UCSD-AML1 (cell line): ENCODE results near the gene MEIKIN.

Experiments used
- DNase-seq: peaks from one replicate; lab custom pipeline; 2025; ENCODE audit not compliant: unreplicated experiment; lab: John Stamatoyannopoulos, UW

MEIKIN gene

DNA sequence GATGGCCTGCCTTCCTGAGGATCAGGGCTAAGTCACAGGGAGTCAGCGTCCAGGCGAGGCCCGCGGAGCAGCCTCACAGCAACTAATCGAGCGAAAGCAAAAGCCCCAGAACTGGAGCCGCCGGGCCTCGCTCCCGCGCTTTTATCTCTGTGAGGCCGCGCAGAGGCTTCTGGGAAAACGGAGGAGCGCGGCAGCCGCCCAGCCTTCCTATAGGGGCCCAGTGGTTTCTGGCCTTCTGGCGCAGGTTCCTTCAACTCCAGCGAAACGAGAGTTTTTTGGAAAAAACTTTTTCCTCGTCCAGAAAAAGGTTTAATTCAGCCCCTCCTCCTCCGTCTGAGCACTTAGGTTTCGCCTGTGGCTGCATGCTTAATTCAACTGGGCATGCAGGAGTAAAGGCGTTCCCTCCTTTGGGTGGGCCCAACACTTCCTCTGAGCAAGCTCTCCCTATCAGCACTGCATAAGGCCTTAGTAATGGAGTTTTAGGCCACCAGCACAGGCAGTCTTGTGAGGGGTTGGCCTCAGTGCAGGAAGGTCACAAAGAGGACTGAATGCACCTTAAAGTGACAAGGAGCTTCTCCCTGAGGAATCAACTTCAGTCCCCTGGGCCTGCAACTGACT is at the start of gene MEIKIN:
Gene MEIKIN, minus strand, starts transcription at position 113 of the 618 bp plus-strand sequence. CDS start 158 bp downstream, outside the sequence.
- DNase-seq: no peak

DNA sequence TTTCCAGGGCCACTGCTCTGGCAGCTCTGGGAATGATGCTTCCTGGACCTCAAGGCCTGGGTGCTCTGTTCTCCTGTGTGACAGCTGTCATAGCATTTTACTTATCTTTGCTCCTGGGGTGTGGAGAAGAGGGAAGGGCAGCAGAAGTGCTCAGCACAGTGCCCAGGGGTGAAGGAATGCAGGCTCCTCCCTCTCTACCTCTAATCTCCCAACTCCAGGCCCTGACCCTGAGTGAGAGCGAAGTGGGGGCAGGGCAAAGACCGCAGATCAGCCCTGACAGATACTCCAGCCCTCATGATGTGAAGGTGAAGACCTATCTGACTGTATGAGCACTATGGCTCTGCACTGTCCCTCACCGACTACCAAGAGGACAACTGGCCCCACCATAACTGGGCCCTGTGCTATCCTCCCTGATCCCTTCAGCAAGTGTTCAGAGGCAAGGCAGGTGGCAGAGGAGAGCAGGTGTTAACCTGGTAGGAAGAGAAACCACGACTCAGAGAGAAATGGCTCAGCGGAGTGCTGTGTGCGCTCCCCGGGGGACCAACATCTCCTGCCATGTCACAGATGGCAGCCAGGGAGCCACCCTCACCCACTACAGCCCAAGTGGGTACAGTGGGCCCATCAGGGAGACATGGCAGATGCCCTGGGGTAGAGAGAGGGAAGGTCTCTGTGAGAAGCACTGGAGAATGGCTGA is 49.2 kb upstream of the MEIKIN start:
- no peak for DNase-seq

- DNase-seq: no peak
Measured at GRCh38 chr5:131994090-131994489, 48.6 kb upstream of the MEIKIN start.

GRCh38 chr5:131993676-131994075 is 48.2 kb upstream of the MEIKIN start:
- DNase-seq: no peak

DNA sequence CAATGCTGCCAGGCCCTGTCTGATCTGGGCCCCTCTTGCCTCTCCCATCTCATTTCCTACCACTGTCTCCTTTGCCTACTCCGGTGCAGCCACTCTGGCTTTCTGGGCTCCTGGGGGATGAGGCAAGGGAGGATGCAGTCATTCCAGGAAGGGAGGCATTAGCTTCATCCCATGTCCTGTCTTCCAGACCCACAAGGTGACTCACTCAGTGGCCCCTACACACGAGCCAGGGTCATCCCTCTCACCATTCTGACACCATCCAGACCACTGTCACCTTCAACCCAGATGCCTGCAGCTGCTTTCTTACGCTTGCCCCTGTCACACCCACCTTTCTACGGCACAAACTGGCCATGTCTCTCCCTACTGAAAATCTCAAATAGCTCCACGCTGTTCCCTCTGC is 46.9 kb upstream of the MEIKIN start:
- no peak for DNase-seq

- no peak for DNase-seq
Measured at GRCh38 chr5:131991593-131992324, 46.3 kb upstream of the MEIKIN start.

GRCh38 chr5:131990716-131991115 is 45.3 kb upstream of the MEIKIN start:
- DNase-seq: no peak

DNA sequence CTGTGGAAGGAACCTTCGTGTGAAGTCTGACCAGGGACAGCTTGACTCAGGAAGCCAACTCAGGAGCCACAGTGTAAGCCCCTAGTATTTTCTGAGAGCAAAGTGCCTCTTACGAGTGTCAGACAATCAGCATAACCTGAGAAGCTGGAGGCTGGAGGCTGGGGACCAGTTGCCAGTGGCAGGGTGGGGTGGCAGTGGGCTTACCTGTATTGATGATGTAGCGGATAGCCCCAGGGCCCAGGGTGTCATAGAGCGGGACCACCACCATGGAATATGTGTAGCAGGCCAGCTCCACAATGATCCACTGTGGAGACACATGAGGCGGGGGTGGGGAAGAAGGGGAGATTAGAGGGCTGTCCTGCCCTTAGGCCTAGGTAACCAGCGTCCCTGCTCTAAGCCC is 43.1 kb upstream of the MEIKIN start:
- no peak for DNase-seq

DNA sequence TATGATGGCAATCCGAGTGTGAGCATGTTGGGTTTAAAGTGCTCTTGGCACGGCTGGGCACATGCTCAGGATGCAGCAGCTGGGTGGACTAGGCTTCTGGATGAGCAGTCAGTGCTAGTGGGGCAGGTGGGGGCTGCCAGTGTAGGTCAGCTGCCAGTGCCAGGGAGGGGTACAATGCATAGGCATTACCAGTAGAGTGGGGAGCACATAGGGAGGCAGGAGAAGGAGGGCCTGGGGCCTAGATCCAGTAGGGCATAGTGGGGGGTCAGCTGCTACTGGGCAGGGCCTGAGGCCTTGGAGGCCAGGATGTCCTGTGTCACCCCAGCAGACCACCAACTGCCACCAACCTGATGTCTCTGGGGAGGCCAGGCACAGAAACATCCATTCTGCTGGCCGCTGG is 41.8 kb upstream of the MEIKIN start:
- no peak for DNase-seq

GRCh38 chr5:131986161-131986912 is 40.9 kb upstream of the MEIKIN start:
- DNase-seq: no peak

DNA sequence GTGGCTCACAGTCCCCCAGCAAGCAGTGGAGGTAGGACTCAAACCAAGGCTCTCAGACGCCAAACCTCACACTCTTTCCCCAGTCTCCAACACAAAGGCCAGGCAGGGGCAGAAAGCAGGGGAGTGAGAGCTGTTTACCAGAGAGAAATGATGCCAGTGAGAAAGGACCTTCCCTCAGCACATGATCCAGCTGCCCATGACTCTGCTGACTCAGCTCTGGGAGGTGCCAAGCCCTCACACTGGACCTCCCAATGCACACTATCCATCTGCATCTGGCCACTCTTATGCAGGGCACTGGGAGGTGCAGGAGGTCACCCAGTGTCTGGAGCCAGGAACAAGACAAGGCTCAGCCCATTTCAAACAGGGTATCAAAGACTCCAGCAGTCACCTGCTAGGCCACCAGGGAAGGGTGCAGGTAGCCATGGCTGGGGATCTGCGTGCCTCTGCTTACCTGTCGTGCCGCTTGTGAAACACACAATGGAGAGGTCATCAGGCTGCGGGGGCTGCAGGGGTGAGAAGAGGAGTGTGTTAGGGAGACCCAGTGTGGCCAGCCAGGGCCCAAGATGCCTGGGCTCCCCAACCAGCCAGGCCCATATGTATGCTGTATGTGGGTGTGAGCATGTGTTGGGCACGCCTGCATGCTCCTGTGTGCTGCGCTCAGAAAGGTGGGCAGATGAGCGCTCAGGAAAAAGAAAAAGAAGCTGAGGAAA is 39.6 kb upstream of the MEIKIN start:
- no peak for DNase-seq

DNA sequence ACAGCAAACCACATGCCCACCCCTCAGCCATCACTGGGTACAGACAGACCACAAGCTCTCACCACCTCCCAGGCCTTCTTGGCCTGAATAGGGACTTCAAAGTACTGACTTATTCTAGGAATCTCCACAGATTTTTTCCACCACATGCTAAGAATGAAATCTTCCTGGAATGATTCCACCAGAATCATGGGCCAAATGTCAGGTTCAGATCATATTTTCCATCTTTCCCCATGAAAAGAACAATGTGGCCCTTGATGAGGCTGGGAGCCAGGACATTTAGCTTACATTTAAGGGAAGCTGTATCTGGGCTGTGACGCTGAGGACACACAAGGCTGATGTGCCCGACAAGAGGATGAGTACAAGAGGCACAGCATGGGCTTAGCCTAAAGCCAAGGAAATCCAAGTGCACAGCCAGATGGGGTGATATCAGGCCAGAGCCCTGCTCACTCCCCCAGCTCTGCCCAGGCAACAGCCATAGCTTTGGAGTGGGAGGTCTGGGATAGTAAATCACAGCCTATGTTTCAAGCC is 37.8 kb upstream of the MEIKIN start:
- no peak for DNase-seq

DNA sequence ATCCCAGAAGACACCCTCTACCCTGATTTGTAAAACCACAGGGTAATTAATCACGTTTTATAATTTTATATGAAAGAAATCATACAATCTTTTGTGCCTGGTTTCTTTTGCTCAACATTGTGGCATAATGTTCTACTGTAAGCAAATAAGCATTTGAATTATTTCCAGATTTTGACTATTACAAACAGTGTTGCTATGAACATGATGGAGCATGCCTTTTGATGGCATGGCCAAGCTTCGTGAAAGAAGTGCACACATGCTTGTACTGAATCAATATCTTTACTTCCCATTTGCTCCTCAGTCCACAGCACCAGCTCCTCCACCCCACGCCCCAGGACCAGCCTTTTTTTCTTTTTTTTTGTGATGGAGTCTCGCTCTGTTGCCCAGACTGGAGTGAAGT is 36.1 kb upstream of the MEIKIN start:
- DNase-seq: no peak

GRCh38 chr5:131980696-131981095 is 35.2 kb upstream of the MEIKIN start:
- DNase-seq: no peak

GRCh38 chr5:131979816-131980215 is 34.4 kb upstream of the MEIKIN start:
- no peak for DNase-seq

GRCh38 chr5:131977212-131977604 is 31.7 kb upstream of the MEIKIN start:
- no peak for DNase-seq

GRCh38 chr5:131976414-131977211 is 31.1 kb upstream of the MEIKIN start:
- no peak for DNase-seq

- no peak for DNase-seq
Measured at GRCh38 chr5:131974956-131975726, 29.7 kb upstream of the MEIKIN start.

GRCh38 chr5:131974622-131974955 is 29.1 kb upstream of the MEIKIN start:
- DNase-seq: no peak
